CD14-positive monocyte (primary cell): ENCODE measurements around the gene DENND1A. TPM values are rescaled to one million over a fixed set of nuclear protein-coding genes. Genes with fewer than 3 reads are reported as not detected.

Experiments
- DNase-seq, 3 donors: peaks; one replicate each; pipeline ENCODE4 v3.0.0-alpha.2; 2011 to 2022
- H2AFZ ChIP-seq: 2 replicates; pipeline ENCODE4 v1.6.0; 2012; ENCODE audit warnings: mild to moderate bottlenecking, low read depth, low read length, inconsistent platforms; ENCODE audit not compliant: insufficient read depth, poor library complexity, severe bottlenecking
- H3K27ac ChIP-seq, 2 donors: 1 replicate in 1 of 2; 2 replicates in 1 of 2; pipeline ENCODE4 v1.5.1; 2012 to 2013; ENCODE audit warnings: low read length in 2 of 2, control low read depth in 1 of 2, inconsistent platforms in 1 of 2, low read depth in 1 of 2, mild to moderate bottlenecking in 1 of 2
- H3K27me3 ChIP-seq, 2 donors: one replicate each; pipeline versions ENCODE4 v1.6.0 to v1.6.1; 2011 to 2013; ENCODE audit warnings: low read length in 2 of 2; ENCODE audit not compliant: control insufficient read depth in 2 of 2, insufficient read depth in 2 of 2
- H3K36me3 ChIP-seq, 2 donors: replicated peaks in 1 of 2; 1 replicate in 1 of 2; 2 replicates in 1 of 2; pipeline versions ENCODE4 v1.5.1 to v1.6.1; 2012 to 2013; ENCODE audit warnings: low read length in 2 of 2, control low read depth in 1 of 2, inconsistent platforms in 1 of 2, mild to moderate bottlenecking in 1 of 2; ENCODE audit not compliant: insufficient read depth in 2 of 2, control insufficient read depth in 1 of 2
- H3K4me1 ChIP-seq, 2 donors: 1 replicate in 1 of 2; 2 replicates in 1 of 2; pipeline versions ENCODE4 v1.5.1 to v1.6.1; 2012 to 2013; ENCODE audit warnings: low read length in 2 of 2, control low read depth in 1 of 2, inconsistent platforms in 1 of 2, mild to moderate bottlenecking in 1 of 2, moderate library complexity in 1 of 2; ENCODE audit not compliant: insufficient read depth in 2 of 2, control insufficient read depth in 1 of 2
- H3K4me2 ChIP-seq: replicated peaks from 2 replicates; pipeline ENCODE3; 2012; ENCODE audit warnings: low read length, moderate library complexity, mild to moderate bottlenecking; ENCODE audit not compliant: poor library complexity, severe bottlenecking; ENCODE audit errors: extremely low read depth
- H3K4me3 ChIP-seq, 3 experiments: fragments of 200-600 bp in 1 of 3; sonication (generic) in 1 of 3; replicated peaks in 1 of 3; 1 replicate in 2 of 3; 2 replicates in 1 of 3; pipeline ENCODE4 v1.5.1; 2011 to 2013; ENCODE audit warnings: low read length in 3 of 3, mild to moderate bottlenecking in 3 of 3, control low read depth in 2 of 3, low read depth in 2 of 3, inconsistent platforms in 1 of 3, moderate library complexity in 1 of 3
- H3K79me2 ChIP-seq: 2 replicates; pipeline ENCODE4 v1.6.0; 2012; ENCODE audit warnings: mild to moderate bottlenecking, control low read depth, inconsistent platforms, low read length, moderate library complexity; ENCODE audit not compliant: insufficient read depth
- H3K9ac ChIP-seq: 2 replicates; pipeline ENCODE4 v1.6.0; 2017; ENCODE audit warnings: low read length, mild to moderate bottlenecking; ENCODE audit not compliant: insufficient read depth, poor library complexity, severe bottlenecking
- H3K9me3 ChIP-seq, 2 donors: replicated peaks in 1 of 2; 1 replicate in 1 of 2; 2 replicates in 1 of 2; pipeline versions ENCODE4 v1.5.1 to v1.6.1; 2012 to 2013; ENCODE audit warnings: low read length in 2 of 2, control low read depth in 1 of 2; ENCODE audit not compliant: control insufficient read depth in 1 of 2, insufficient read depth in 1 of 2
- H4K20me1 ChIP-seq: 2 replicates; pipeline ENCODE4 v1.6.0; 2012; ENCODE audit warnings: mild to moderate bottlenecking, low read length, control low read depth, moderate library complexity; ENCODE audit not compliant: insufficient read depth
- H3K27ac Mint-ChIP-seq, 7 donors: one replicate each; pipeline ENCODE4 v1.8.0; 2020; ENCODE audit warnings: mild to moderate bottlenecking in 7 of 7, mixed read lengths in 7 of 7, moderate library complexity in 6 of 7, inconsistent platforms in 2 of 7
- H3K27me3 Mint-ChIP-seq, 3 donors: one replicate each; pipeline ENCODE4 v1.8.0; 2021 to 2022; ENCODE audit warnings: low read depth in 3 of 3, mild to moderate bottlenecking in 3 of 3, mixed read lengths in 3 of 3, moderate library complexity in 3 of 3, inconsistent platforms in 1 of 3
- H3K36me3 Mint-ChIP-seq, 2 donors: one replicate each; pipeline ENCODE4 v1.8.0; 2020; ENCODE audit warnings: mixed read lengths in 2 of 2, inconsistent platforms in 1 of 2, mild to moderate bottlenecking in 1 of 2
- H3K4me1 Mint-ChIP-seq: one replicate; pipeline ENCODE4 v1.8.0; 2020; ENCODE audit warnings: mild to moderate bottlenecking, mixed read lengths
- H3K4me3 Mint-ChIP-seq, 2 donors: one replicate each; pipeline ENCODE4 v1.8.0; 2020; ENCODE audit warnings: mild to moderate bottlenecking in 2 of 2, mixed read lengths in 2 of 2, moderate library complexity in 1 of 2
- H3K9me3 Mint-ChIP-seq, 7 donors: one replicate each; pipeline ENCODE4 v1.8.0; 2020 to 2022; ENCODE audit warnings: mixed read lengths in 7 of 7, mild to moderate bottlenecking in 6 of 7, moderate library complexity in 6 of 7, inconsistent platforms in 2 of 7
- CTCF ChIP-seq: fragments of 200-600 bp; IDR thresholded peaks from one replicate; pipeline ENCODE4 v1.8.0; 2022; ENCODE audit warnings: antibody characterized with exemption, mild to moderate bottlenecking
- WGBS: methylation state at CpG from one replicate; pipeline ENCODE4 v1.1.5; 2013; ENCODE audit warnings: missing lambda C conversion rate; ENCODE audit not compliant: insufficient coverage; 5-methylcytosine and 5-hydroxymethylcytosine counted together
- intact Hi-C, 2 donors: fragments of 100-400 bp; cut with micrococcal nuclease; formaldehyde crosslinking; loops; one replicate each; pipeline versions ENCODE4 v1.15.0 to v1.15.1; 2023
- polyA plus RNA-seq, 3 donors: library from polyadenylated mRNA; depleted of rRNA in 1 of 3; unstranded in 2 of 3; stranded (reverse) in 1 of 3; fragments of 300-500 nt in 2 of 3; fragments of >200 nt in 1 of 3; fragmentation: Illumina TruSeq in 2 of 3; gene quantifications; 1 replicate in 2 of 3; 2 replicates in 1 of 3; pipeline ENCODE4 v1.2.3, GENCODE V29; 2012 to 2021

Gene DENND1A
- polyA plus RNA-seq, 3 donors: 24.8 to 73.0 (median 29.4) TPM

GRCh38 chr9:123608104-123608503 is 321.8 kb downstream of the DENND1A start:
- no peaks in the 10 kb centered on the region for H3K4me1 ChIP-seq
- peaks cover 77% of the 10 kb centered on the region for H4K20me1 ChIP-seq
- no peak overlapping the region for H3K4me3 ChIP-seq
- Mint-ChIP-seq H3K27ac (no peak overlapping the region), H3K4me1 (no peaks in the 10 kb centered on the region), H3K9me3 (no peaks in the 10 kb centered on the region), H3K27me3 (peaks cover 0 to 2% (median 1%) of the 10 kb centered on the region in 3 donors), H3K4me3 (no peak overlapping the region), H3K36me3 (peaks cover 53 to 69% of the 10 kb centered on the region in 2 donors)
- DNase-seq: no peak
- H3K36me3 ChIP-seq: peaks cover 40 to 92% of the 10 kb centered on the region in 2 donors
- 85% methylated on average over 5 of the region's 9 CpGs for WGBS
- H3K79me2 ChIP-seq: no peaks in the 10 kb centered on the region
- no peak for TF ChIP-seq CTCF
- H3K27me3 ChIP-seq: no peaks in the 10 kb centered on the region
- H2AFZ ChIP-seq: no peak overlapping the region
- H3K27ac ChIP-seq: no peak overlapping the region
- H3K4me2 ChIP-seq: no peak overlapping the region
- H3K9me3 ChIP-seq: no peaks in the 10 kb centered on the region
- H3K9ac ChIP-seq: no peak overlapping the region
- intact Hi-C loops: no loop called here

DNA sequence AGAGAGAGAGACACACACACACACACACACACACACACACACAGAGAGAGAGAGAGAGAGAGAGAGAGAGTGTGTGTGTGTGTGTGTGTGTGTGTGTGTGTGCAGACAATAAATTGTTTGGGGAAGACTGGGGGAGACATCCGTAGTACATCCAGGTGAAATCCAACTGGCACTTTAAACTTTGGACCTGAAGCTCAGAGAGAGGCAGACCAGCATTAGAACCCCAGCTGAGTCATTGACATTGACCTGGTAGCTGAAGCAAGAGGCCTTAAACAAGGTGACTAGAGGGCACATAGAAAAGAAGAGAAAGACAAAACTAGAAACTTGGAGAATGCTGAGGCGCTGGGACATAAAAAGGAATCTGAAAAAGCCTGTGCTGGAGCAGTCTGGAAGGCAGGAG is 322.4 kb downstream of the DENND1A start:
- no peak overlapping the region for H3K27ac ChIP-seq
- H3K4me3 Mint-ChIP-seq: no peak overlapping the region
- H3K27ac Mint-ChIP-seq: peak overlapping the region in 2 of 7 donors; percentile 22

More for the DNA sequence above, 322.4 kb downstream of the DENND1A start:
- Histone ChIP-seq H3K79me2 (no peaks in the 10 kb centered on the region), H3K4me1 (no peaks in the 10 kb centered on the region), H3K4me2 (no peak overlapping the region), H2AFZ (no peak overlapping the region), H3K36me3 (peaks cover 45 to 92% of the 10 kb centered on the region in 2 donors), H3K4me3 (no peak overlapping the region), H4K20me1 (peaks cover 74% of the 10 kb centered on the region), H3K27me3 (no peaks in the 10 kb centered on the region), H3K9ac (no peak overlapping the region), H3K9me3 (no peaks in the 10 kb centered on the region)
- Mint-ChIP-seq H3K4me1 (no peaks in the 10 kb centered on the region), H3K36me3 (peaks cover 54 to 72% of the 10 kb centered on the region in 2 donors), H3K27me3 (peaks cover 0 to 2% (median 1%) of the 10 kb centered on the region in 3 donors), H3K9me3 (no peaks in the 10 kb centered on the region)
- 100% methylated on average over 2 of the region's 2 CpGs for WGBS
- DNase-seq: no peak
- TF ChIP-seq CTCF: no peak
- intact Hi-C loops: no loop called here
